Measurements from ENCODE around the gene GRXCR1.

Gene GRXCR1

GRCh38 chr4:42928582-42928981 is 36.1 kb downstream of the GRXCR1 start:
- no peak for DNase-seq

- DNase-seq: no peak
Observed at GRCh38 chr4:42942216-42942615, 49.7 kb downstream of the GRXCR1 start.

DNA sequence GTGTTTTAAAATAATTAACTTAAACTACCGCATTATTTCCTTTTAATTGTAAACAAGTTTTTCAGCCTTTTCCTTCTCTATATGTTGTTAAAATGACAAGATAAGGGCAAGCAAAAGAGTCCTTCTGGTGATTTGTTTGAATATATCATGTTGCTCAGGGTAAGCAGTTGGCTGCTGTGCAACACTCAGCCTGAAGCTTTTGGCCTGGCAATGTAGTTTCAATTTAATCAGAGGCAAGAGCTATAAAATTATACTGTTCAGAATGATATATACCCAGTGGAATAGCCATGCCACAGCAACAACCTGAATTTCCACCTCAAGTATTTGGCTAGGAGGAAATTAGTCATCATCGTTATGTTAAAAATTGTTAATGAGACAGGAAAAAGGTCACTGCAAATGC is 53.4 kb downstream of the GRXCR1 start:
- no peak for DNase-seq

DNA sequence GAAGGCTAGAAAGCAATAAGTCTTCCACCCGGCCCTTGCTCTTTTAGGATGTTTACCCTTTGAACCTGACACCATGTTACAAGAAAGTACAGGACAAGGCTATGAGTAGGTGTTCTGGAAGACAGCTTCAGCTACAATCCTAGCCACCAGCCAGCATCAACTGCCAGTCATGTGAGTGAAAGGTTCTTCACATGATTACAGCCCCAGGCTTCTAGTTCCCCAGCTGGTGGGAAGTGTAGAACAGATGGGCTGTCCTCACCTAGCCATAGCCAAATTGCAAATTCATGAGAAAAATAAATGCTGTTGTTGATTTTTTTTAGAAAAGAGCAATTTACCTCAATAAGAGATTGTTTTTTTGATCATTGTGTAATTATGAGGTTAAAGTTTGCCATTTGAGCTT is 60.8 kb downstream of the GRXCR1 start:
- no peak for DNase-seq

DNA sequence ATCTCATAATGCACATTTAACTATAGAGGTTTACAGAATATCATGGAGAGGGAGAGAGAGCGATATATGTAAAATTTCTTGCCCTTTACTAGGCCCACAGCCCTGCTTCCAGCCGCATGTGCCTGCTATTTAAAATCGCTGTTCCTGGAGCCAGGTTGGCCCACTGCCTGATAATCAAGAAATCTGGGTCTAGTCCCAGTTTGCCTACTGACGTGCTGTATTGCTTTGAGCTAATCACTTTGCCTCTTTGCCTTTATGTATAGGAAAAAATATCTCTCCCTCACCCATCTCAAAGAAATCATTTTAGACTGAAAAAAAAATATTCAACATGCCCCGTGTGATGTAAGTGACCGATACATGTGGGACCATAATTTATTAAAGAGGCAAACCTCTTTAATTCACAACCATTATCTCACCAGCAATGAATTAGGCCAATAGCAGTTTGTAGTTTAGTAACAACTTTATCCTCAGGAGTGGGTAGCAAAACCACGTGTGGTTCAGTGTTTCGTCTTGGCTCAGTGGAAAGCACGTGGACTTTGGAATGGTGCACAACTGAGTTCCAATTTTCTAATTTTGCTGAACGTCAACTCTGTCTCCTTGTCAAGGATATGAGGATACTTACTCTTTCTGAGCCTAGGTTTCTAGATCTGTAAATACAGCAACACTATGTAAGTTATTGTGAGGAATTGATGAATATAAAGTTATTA is 62.6 kb downstream of the GRXCR1 start:
- no peak for DNase-seq

- DNase-seq: no peak
Observed at GRCh38 chr4:42955746-42956505, 63.4 kb downstream of the GRXCR1 start.

DNA sequence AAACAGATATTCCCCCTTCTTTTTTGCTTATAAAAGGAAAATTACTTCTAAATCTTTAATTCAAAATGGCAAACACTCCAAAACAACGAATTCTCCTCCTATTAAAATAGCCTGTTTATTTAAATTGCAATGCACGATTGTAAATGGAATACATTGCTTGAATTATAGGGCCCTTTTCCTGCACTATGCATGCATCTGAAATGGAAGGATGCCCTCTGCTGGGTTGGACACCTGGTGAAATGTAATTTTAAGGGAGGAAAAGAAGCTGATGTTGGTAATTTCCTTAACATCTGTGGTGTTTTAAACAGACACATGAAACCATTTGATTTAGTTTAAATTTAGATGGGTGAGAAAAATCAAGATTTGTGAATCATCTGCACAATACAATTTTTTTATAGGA is 72.8 kb downstream of the GRXCR1 start:
- peak; percentile 1 for DNase-seq

- DNase-seq: no peak
Observed at GRCh38 chr4:42985976-42986375, 93.5 kb downstream of the GRXCR1 start.

- DNase-seq: peak; percentile 3
Observed at GRCh38 chr4:42995343-42995944, 102.9 kb downstream of the GRXCR1 start.

DNA sequence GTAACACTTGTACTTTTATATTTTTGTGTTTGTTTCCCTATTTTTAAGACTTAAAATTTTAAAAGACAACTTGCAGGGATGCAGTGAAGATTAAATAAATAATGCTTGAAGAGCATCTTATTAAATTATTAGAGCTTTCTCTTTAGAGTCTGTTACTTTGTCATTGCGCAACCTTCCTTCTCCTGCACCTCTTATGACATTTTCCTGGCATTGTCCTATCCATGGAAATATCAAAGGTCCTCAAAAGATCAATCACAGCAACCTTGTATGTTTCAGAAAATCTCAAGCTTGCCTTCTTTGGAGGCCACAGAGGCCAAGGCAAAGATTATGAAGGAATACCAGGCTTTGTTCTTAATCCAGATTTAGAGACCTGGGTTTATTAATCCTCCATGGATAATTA is 116.3 kb downstream of the GRXCR1 start:
- DNase-seq: no peak

DNA sequence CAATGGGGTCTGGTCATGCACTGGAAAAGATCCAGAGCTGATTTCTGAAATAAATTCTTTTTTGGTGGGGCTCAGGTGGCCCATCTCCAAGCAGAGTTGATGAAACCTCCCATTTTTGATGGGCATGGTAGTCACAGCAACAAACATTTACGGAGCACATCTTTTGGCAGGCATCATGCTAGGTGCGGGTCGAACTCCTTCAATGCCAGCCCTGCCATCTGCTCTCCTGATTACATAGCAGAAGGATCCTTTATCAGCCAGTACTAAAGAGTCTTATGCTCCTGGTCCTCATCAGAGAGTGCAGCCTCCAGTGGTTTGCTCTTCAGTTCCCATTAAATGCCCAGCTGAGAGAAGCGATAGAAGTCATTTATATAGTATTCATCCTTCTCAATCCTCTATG is 121.7 kb downstream of the GRXCR1 start:
- DNase-seq: no peak

DNA sequence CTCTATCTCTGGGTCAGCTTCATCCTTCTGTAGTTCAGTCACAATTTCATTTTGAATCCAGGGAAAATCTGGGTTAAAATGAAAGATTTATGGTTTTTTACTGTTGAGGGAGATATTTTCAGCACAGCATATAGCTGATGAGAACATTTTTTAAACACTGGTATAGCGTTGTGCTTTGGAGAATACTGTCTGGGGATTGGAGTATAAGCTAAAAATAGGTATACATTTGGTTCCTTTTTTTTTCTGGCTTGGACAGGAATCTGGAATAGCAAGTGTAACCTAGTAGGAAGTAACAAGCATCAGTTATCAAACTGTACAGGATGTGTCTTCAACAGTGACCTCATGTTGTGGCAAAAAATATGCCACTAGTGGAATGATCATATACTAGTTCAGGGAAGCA is 149.1 kb downstream of the GRXCR1 start:
- DNase-seq: no peak

DNA sequence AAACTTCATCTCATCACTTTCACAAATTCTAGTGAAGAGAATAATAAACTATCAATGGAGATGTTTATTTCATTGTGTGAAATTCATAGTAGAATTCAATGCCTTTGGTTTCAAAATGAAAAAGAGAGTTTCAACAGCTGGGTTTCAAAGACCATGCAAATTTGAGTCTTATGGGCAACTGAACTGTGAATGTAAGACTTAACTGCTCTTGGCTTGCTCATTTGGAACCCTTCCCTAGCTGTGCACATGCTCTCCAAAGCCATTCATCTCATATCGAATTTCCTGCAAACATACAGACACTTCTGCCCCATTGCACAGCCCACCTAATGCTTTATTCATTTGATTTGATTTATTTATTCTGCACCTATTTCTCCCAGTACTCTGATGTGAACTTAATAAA is 154.5 kb downstream of the GRXCR1 start:
- no peak for DNase-seq

GRCh38 chr4:43048570-43048969 is 156.1 kb downstream of the GRXCR1 start:
- no peak for DNase-seq

DNA sequence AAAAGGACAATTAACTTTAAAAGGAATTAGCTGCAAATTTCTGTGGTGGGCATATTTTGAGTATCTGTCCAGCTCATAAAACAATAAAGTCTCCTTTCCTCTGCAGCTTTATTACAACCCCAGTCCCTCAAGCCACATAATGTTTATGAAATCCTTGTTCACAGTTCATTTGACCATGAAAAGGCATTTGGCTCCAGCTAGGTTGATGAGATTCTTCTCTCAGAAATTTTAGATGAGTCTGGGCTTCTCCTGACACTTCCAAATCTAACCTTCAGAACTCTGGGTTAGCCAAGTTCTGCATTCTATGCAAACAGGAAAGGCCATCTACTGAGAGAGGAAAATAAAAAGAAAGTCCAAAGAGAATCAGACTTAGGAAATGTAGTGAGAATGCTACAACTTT is 156.8 kb downstream of the GRXCR1 start:
- no peak for DNase-seq

GRCh38 chr4:43066415-43066814 is 173.9 kb downstream of the GRXCR1 start:
- DNase-seq: peak; percentile 9

- DNase-seq: no peak
Observed at GRCh38 chr4:43071069-43071468, 178.6 kb downstream of the GRXCR1 start.
